Activated CD4-positive, alpha-beta T cell treated with anti-CD3 and anti-CD28 coated beads, Interleukin-2, amount 50 U/mL, for 16 hours (primary cell): ENCODE measurements around the gene PRPF38B.
"Not testable (repeated sequence)": the region's sequence is repeated elsewhere in the genome, so short reads cannot be mapped to it uniquely, and the experiment has no call there.

ENCODE experiments used
- DNase-seq: peaks from one replicate; pipeline ENCODE4 v3.0.0-alpha.2; 2020

Gene PRPF38B

GRCh38 chr1:108679586-108680213, 12.4 kb upstream of the PRPF38B start:
- no peak for DNase-seq

GRCh38 chr1:108681701-108682100, 10.4 kb upstream of the PRPF38B start:
- not testable (repeated sequence) for DNase-seq

DNA sequence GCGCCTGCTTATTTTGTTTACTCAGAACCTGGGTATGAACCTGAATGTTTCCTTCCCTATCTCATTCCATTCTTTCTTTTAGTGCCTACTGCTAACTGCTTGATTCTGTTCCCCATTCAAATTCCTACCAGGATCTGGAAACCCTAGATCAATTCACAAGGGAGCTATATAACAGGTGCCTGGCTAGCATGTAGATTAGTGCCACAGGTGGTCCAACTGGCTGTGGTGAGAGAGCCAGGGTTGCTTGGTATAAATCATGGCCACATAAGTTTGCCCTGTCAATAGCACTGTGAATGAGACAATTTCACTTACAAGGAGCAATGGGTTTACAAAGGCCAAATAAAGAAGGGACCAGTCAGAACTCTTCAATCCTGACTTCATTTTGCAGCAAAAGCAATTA, 6.6 kb upstream of the PRPF38B start:
- DNase-seq: no peak

DNA sequence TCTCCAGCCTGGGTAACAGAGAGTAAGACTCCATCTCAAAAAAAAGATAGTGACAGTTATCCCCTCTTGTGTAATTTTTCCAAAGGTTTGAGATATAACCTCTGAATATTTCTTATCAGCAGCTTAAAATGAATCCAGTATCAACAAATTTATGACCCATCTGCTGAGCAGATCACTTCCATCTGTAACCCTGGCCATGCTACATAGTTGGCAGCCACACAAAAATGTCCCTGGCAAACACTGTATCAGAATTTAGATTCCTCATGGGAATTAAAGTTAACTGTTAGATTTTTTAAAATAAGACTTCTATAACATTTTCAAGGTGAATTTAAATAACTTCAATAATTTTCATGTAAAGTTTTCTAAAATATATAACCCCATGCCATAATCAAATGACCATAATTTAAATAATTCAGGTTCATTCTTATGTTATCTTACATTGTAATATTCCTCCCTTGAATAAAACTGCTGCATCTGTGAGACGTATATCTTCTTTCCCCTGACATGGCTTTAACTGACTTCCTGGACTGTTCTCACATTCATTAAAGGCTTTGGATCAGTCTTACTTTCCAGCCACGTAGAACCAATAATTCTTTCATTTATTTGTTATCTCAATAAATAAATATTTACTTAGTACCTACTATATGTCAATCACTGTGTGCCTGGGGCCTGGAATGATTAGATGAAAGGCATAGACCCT, 5.3 kb upstream of the PRPF38B start:
- no peak for DNase-seq

- DNase-seq: no peak
Observed at GRCh38 chr1:108691128-108691941, 775 bp upstream of the PRPF38B start.

DNA sequence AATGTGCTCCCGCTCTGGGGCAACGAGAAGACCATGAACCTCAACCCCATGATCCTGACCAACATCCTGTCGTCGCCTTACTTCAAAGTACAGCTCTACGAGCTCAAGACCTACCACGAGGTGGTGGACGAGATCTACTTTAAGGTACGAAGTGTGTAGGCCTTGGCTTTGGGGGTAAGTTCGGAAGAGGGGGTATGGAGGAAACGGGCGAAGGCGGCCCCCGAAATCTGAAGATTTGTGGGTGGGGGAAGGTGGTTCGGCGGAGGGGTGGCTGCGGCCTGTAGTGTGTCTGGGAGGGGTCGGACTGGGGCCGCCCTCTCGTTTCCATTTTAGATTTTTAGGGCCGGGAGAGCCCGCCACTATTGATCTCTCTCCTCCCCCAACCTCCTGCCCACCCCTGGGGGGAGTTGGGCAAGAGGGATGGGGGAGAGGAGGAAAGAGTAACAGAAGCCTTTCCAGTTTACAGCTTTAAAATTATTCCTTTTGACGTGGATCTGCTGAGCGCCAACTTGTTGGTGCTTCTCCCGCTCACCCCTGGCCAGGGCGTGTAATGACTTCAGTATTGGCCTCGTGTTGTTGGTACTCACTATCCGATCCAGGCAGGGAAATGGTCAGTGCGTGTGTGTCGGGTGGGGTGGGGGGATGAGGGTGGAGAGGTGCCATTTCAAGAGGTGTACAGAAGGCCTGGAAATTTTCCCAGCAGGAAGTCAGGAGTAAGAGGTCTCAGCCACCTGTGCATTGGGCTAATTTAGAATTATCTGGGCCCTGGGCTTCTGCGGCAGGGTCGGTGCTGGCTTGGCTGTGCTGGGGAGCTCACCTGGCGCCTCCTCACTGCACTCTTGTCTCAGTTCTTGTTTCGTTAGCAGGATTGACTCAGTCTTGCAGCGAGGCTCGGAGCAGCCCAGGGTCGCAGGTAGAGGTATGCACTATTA, 880 bp downstream of the PRPF38B start:
- peak; percentile 75 for DNase-seq

- DNase-seq: no peak
Observed at GRCh38 chr1:108695535-108695934, 3.4 kb downstream of the PRPF38B start.

- no peak for DNase-seq
Observed at GRCh38 chr1:108699375-108700332, 7.5 kb downstream of the PRPF38B start.

GRCh38 chr1:108701176-108701849, 9.2 kb downstream of the PRPF38B start:
- DNase-seq: no peak

- DNase-seq: not testable (repeated sequence)
Observed at GRCh38 chr1:108702109-108702508, 10.0 kb downstream of the PRPF38B start.

GRCh38 chr1:108703939-108704338, 11.8 kb downstream of the PRPF38B start:
- DNase-seq: peak; percentile 81

- DNase-seq: no peak
Observed at GRCh38 chr1:108704496-108704895, 12.4 kb downstream of the PRPF38B start.

DNA sequence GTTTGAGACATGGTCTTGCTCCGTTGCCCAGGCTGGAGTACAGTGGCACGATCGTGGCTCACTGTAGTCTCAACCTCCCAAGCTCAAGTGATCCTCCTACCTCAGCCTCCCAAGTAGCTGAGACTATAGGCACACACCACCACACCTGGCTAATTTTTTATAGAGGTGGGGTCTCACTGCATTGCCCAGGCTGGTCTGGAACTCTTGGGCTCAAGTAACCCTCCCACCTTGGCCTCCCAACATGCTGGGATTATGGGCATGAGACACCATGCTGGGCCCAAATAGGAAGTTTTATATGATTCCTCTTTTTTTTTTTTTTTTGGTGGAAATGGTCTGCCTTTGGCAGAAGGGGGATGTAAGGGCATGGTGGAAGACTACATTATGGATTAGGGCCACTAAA, 14.5 kb downstream of the PRPF38B start:
- DNase-seq: no peak

DNA sequence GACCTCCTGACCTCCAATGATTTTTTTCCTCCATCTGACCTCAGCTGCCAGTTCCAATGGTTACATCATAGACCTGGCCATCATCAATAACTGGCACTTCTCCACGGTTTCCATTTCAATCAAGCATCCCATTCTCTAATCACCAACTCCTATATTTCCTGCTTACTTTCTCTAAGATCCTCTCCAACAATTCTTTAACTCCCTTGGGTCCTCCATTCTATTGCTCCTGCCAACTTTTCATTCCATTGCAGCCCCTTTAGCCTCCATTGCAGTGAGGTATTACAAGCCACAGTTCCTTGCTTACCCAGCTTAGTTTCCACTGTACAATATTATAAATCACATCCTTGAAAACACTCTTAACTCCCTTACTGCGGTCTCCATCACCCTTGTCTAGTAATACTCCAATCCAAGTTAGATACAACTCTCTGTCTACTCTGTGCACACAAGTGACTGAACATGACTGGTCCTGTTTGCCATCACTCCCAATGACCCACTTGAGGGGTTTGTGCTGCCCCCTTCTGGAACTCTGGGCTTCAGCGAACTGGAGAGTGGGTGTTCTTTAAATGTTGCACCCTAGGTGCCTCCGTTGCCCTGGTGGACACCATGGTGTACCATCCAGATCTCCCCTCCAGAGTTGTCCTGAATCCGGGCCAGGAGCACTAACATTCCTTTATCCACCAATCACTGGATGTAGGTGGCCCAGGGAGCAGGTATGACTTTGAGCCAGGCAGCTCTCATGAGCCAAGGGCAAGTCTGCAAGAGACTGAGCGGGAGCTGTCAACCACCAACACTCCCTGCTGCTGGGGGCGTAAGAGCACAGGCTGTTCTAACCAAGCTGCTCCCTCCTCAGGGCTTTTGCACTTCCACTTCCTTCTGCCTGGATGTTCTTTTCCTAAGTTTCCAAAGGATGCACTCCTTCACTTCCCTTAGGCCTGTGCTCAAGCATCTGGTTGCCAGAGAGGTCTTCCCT, 16.9 kb downstream of the PRPF38B start:
- DNase-seq: peak; percentile 59

DNA sequence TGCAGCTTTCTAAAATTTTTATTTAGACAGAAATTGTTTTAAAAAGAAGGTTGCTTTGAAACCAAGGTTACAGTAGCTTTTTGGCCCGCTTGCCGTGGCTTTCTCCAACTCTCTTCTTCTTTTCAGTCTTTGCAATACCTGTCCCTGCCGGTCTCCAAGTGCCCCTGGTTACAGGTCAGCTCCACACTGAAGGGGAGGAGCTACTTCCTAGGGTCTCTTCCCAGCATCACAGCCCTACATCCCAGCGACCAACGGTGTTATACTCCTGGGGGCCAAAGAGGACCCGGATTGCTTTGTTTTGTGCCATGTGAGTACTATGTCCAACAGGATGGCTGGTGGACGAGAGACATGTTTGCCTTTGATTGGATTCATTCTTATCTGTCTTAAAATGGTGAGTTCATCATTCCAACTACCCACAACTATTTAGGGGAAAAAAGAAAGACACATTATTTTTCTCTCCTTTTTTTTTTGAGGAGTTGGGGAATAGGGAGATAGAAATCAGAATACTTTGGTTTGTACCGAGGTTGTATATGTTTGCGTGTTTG, 20.6 kb downstream of the PRPF38B start, which contains the start of gene FNDC7:
Gene FNDC7, plus strand, starts transcription at position 303 of the 545 bp plus-strand sequence. Its CDS starts 26 bp downstream, at position 329.
- DNase-seq: no peak

DNA sequence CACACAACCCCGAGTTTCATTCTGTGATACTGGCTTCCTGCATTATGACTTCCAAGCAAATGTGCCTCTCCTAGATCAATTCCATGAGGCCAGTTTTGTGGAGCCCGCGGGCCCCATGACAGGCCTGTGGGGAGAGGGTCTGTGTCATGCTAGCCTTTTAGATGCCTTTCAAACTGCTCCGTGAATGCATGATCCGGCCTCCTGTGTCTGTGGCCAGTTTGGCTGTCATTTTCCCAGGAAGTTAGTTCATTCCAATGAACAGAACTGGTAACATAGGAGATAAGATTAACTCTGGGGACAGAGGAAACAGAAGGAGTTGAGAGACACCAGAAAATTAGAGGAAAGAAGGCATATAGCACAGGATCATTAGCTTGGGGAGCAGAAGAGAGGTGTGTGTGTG, 23.8 kb downstream of the PRPF38B start:
- DNase-seq: no peak

DNA sequence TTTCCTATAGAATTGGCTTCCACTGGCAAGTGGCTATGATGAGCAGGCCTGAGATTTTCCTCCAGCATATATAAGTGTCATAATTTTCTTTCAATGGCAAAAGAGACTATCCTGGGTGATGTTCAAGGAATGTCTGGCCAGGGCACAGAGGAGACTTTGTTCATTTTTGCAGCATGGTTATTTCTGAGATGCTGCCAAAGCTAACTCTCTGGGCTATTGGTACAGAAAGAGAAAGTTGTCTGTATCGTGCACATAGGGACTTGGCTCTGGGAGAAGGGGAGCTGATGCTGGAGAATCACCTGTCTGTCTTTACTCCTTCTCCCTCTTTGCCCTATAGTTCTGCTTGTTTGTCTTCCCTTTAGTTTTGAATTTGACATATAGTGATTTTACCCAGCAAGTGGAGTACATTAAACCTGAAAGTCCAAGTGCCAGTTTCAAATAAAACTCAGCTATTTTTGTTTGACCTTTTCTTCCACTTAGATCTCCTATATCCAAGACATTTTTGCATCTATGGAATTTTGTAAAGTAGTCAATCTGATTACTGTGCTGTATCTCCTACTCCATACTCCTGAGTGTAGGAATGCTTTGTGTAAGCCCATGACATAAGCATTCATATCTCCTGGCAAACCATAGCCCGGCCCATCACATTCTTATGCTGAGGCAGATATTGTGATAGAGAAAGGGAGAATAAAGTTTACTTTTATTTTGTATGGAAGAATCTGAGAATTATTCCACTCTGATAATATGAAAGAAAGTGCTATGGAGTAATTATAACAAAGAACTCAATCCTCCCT, 24.5 kb downstream of the PRPF38B start:
- no peak for DNase-seq

DNA sequence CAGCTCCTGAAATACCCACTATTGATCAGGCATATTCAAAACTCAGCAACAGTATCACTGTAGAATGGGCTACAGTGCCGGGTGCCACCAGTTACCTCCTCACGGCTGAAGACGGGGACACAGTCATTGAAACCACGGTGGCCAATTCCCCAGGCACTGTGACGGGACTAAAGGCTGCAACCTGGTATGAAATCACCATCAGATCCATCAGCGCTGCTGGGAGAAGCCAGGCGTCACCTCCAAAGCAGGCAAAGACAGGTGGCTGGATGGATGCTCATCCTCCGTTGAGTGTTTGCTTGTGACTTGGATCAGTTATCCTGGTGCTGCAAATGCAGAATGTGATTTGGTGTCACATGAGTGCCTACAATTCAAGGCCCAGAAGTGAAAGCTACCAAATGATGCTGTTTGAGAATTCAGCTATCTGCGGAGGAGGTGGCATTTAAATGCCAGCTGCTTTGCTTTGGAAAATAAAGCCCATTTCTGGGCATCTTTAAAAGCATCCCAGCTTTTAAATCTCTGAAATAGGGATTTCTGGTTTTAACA, 25.7 kb downstream of the PRPF38B start:
- DNase-seq: no peak
